WI38 (cell line): Measurements from ENCODE around the gene VEGFA.

Experiments used
- H3K4me3 ChIP-seq: 2 replicates; pipeline ENCODE4 v1.5.1; 2011; ENCODE audit warnings: low read depth, mild to moderate bottlenecking, control low read depth, low read length
- CTCF ChIP-seq: IDR thresholded peaks from 2 replicates; pipeline ENCODE4 v1.5.1; 2012; ENCODE audit warnings: low read depth, mild to moderate bottlenecking, control low read depth, low read length

Gene VEGFA

GRCh38 chr6:43793154-43793874 is 23.3 kb downstream of the VEGFA start:
- no peak for TF ChIP-seq CTCF
- no peak overlapping the region for H3K4me3 ChIP-seq

GRCh38 chr6:43793875-43794242 is 23.8 kb downstream of the VEGFA start:
- no peak overlapping the region for H3K4me3 ChIP-seq
- no peak for TF ChIP-seq CTCF

DNA sequence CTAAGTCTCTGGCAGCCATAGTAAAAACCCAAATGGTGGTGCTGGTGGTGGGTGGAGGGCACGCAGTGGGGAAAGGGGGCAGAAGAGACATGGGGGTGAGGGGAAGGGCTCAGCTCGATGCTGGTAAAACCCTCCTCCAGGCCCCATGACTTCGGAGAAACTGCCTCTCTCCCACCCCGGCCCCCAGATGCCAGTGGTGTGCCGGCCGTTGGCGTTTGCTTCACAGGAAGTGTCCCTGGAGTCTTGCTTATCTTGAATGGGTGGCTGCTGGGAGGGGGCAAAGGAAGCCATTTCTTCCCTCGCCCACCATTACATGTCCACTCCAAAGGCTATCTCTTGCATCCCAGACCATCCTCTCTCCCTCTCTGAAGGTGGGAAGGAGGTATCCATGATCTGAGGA is 25.4 kb downstream of the VEGFA start:
- TF ChIP-seq CTCF = no peak
- no peak overlapping the region for H3K4me3 ChIP-seq

- H3K4me3 ChIP-seq = no peak overlapping the region
- TF ChIP-seq CTCF = no peak
Observed at GRCh38 chr6:43796168-43796567, 26.2 kb downstream of the VEGFA start.

GRCh38 chr6:43796903-43797890 is 27.2 kb downstream of the VEGFA start:
- no peak for TF ChIP-seq CTCF
- no peak overlapping the region for H3K4me3 ChIP-seq

DNA sequence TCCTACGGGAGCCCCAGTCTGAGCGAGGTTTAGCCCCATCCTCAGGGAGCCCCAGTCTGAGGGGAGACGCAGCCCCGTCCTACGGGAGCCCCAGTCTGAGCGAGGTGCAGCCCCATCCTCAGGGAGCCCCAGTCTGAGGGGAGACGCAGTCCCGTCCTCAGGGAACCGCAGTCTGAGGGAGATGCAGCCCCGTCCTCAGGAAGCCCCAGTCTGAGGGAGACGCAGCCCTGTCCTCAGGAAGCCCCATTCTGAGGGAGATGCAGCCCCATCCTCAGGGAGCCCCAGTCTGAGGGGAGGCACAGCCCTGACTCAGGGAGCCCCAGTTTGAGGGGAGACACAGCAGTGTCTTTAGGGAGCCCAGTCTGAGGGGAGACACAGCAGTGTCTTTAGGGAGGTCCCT is 27.9 kb downstream of the VEGFA start:
- TF ChIP-seq CTCF = no peak
- no peak overlapping the region for H3K4me3 ChIP-seq

DNA sequence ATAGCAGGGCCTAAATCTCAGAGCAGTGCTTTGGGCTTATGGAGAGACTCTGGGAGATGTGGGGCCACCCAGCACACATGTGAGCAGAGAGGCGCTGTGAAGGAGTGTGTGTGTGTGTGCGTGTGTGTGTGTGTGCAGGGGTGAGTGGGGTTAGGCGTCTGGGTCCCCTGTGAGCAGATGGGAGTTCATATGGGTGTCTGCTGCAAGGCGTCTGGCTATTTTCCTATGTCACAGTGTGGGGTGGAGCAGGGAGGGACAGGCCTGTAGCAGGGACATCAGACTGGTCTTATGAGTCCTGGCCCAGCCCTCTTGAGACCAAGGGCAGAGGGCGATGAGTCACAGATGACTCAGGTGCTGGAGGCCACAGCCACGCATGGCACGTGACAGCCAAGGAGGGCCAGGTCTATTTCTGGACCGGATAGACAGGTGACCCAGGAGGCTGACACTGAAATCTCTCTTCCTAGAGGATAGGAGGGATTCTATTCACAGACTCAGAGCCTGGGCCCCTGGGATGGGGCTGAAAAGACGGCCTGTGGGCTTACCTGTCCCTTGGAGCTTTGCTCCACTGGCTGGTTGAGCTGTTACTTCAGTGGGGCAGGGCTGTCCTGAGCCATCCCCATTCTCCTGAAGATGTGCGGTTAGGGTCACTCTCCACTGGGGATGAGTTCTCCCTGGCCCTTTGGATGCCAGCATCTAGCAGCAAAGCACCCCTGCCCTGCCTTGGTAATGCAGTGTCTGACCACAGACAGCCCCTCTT is 28.9 kb downstream of the VEGFA start:
- H3K4me3 ChIP-seq = no peak overlapping the region
- TF ChIP-seq CTCF = no peak
